ENCODE measurements around the gene EYA2. TPM values are rescaled to one million over a fixed set of nuclear protein-coding genes. Genes with fewer than 3 reads are reported as not detected.

The EYA2 gene
- total and polyA plus RNA-seq, 2 donors (not counting 3 experiments of a cell fraction or from before 2014, with no cell fraction given), result not detected

DNA sequence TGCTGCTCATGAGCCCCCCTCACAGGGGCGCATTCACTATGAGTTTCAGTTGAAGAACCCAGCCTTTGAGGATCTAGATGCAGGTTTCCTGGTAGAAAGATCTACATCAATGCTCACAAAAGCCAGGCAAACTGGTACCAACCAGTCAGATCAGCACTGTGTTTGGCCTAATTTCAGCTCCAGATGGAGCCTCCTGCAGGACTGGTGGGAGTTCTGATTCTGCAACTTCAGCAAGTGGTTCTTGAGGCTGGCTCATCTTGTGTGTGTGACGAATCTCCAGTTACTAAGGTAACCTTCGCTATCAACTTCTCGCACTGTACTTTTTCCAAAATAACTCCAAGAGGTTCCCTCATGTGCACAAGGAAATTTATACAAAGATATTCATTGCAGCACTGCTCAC is 343.1 kb downstream of the EYA2 start:
- Histone ChIP-seq H3K4me1 (ENCODE audit: control insufficient read depth, extremely low read depth, insufficient read depth, low read length) (no peaks in the 10 kb centered on the region), H4K20me1 (replicated peaks; ENCODE audit: control insufficient read depth, extremely low read depth, insufficient read depth, low read length) (no peaks in the 10 kb centered on the region), H3K27me3 (ENCODE audit: control insufficient read depth in 2 of 2, insufficient read depth in 2 of 2, low read length in 2 of 2) (no peaks in the 10 kb centered on the region), H3K9me1 (replicated peaks; ENCODE audit: control insufficient read depth, extremely low read depth, insufficient read depth, low read length) (no peaks in the 10 kb centered on the region), H2AFZ (ENCODE audit: low read depth, low read length) (no peak overlapping the region), H3K27ac (ENCODE audit: insufficient read depth, low read depth, low read length) (no peak overlapping the region), H3K79me2 (ENCODE audit: control insufficient read depth, insufficient read depth, low read length) (peaks cover 9% of the 10 kb centered on the region), H3K36me3 (ENCODE audit: control insufficient read depth in 2 of 2, extremely low read depth in 1 of 2, insufficient read depth in 2 of 2, low read length in 2 of 2) (peaks cover 17 to 45% of the 10 kb centered on the region in 2 experiments), H3K9ac (replicated peaks; ENCODE audit: extremely low read depth, insufficient read depth, low read length) (no peak overlapping the region), H3K9me3 (replicated peaks; ENCODE audit: control insufficient read depth, insufficient read depth, low read length) (no peaks in the 10 kb centered on the region), H3K4me2 (ENCODE audit: insufficient read depth, low read length) (no peak overlapping the region), H3K4me3 (replicated peaks in 1 of 3; ENCODE audit: insufficient read depth in 1 of 3, low read depth in 1 of 3, low read length in 3 of 3) (no peak overlapping the region)
- TF ChIP-seq, protein P1, sequence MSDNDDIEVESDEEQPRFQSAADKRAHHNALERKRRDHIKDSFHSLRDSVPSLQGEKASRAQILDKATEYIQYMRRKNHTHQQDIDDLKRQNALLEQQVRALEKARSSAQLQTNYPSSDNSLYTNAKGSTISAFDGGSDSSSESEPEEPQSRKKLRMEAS (IDR thresholded peaks at IDR 0.05; ENCODE audit: insufficient read depth, insufficient read length), result no peak
- TF ChIP-seq GATA2 (IDR thresholded peaks at IDR 0.05; ENCODE audit: insufficient read depth, insufficient read length, low read depth, low read length), result no peak
- TF ChIP-seq JUN (IDR thresholded peaks at IDR 0.05; ENCODE audit: borderline replicate concordance, insufficient read depth, insufficient read length, low read depth), result no peak
- no peak for TF ChIP-seq FOS (IDR thresholded peaks at IDR 0.05; ENCODE audit: borderline replicate concordance, insufficient read depth, low read length)
- TF ChIP-seq, protein P2, sequence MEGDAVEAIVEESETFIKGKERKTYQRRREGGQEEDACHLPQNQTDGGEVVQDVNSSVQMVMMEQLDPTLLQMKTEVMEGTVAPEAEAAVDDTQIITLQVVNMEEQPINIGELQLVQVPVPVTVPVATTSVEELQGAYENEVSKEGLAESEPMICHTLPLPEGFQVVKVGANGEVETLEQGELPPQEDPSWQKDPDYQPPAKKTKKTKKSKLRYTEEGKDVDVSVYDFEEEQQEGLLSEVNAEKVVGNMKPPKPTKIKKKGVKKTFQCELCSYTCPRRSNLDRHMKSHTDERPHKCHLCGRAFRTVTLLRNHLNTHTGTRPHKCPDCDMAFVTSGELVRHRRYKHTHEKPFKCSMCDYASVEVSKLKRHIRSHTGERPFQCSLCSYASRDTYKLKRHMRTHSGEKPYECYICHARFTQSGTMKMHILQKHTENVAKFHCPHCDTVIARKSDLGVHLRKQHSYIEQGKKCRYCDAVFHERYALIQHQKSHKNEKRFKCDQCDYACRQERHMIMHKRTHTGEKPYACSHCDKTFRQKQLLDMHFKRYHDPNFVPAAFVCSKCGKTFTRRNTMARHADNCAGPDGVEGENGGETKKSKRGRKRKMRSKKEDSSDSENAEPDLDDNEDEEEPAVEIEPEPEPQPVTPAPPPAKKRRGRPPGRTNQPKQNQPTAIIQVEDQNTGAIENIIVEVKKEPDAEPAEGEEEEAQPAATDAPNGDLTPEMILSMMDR (IDR thresholded peaks at IDR 0.05; ENCODE audit: extremely low read depth in 1 of 2, insufficient read depth in 1 of 2, low read depth in 1 of 2, low read length in 2 of 2), result no peak
- TF ChIP-seq POLR2AphosphoS5 (IDR thresholded peaks at IDR 0.05; ENCODE audit: insufficient read depth, low read depth, low read length), result no peak
- no peak for TF ChIP-seq POLR2A (IDR thresholded peaks at IDR 0.05; ENCODE audit: low read depth, low read length)
- no peak for TF ChIP-seq EZH2 (IDR thresholded peaks at IDR 0.05; ENCODE audit: borderline replicate concordance, low read depth, low read length, severe bottlenecking)
- no peak for TF ChIP-seq MYC (IDR thresholded peaks at IDR 0.05; ENCODE audit: low read depth, low read length)
- FAIRE-seq (no peak), DNase-seq (ENCODE audit: low read depth, low spot score) (no peak)
- POLR2A ChIA-PET, result no interaction called here
- BruUV-seq (replicated peaks), result no TSS peak
- CTCF ChIA-PET, result interaction anchor here (1.4 to 2.4 kb wide), 2 partner anchors 35 to 146 kb away, joined by 4 to 12 read pairs; no protein-coding TSS in a partner anchor
- dilution Hi-C loops (cut with MboI; ENCODE audit: extremely low pct_ligation_motif_present, low sequenced_read_pairs), result no loop called here
- intact Hi-C loops (cut with micrococcal nuclease), result no loop called here

Small RNAs within 50 kb of the gene (microRNA-seq; reads per million reads assigned to microRNA genes)
- not detected for gene MIR3616 (ENCODE audit: borderline number of aligned reads, borderline replicate concordance)

Small RNAs within 50 kb of the gene (small RNA-seq; reads per million reads assigned to genes)
- gene MIR3616 (ENCODE audit: insufficient read depth, insufficient read length, low read depth, low replicate concordance), result not detected

Other genes with a start within 250 kb of the EYA2 start
- gene SLC13A3, start 243.4 kb upstream of the EYA2 start, total RNA-seq, result 0.09 and 0.40 TPM in 2 replicates
- 0.11 and 0.37 TPM in 2 replicates for gene SLC13A3, start 243.4 kb upstream of the EYA2 start, polyA plus RNA-seq
- 11.8 and 13.1 TPM in 2 replicates for gene TP53RK, start 205.4 kb upstream of the EYA2 start, total RNA-seq
- 7.0 and 7.4 TPM in 2 replicates for gene TP53RK, start 205.4 kb upstream of the EYA2 start, polyA plus RNA-seq
- gene SLC2A10, start 185.2 kb upstream of the EYA2 start, total RNA-seq, result 11.1 and 11.2 TPM in 2 replicates
- 13.6 and 14.9 TPM in 2 replicates for gene SLC2A10, start 185.2 kb upstream of the EYA2 start, polyA plus RNA-seq

Measured in endothelial cell of umbilical vein (primary cell).